GM21529 (cell line): ENCODE results near the gene MEN1.
"Not testable (repeated sequence)": the region's sequence is repeated elsewhere in the genome, so short reads cannot be mapped to it uniquely, and the experiment has no call there.

Experiments used
- ATAC-seq: cut with Tn5 transposase; IDR thresholded peaks from one replicate; pipeline ENCODE4 v1.9.1; 2021; ENCODE audit not compliant: unreplicated experiment

Gene MEN1

DNA sequence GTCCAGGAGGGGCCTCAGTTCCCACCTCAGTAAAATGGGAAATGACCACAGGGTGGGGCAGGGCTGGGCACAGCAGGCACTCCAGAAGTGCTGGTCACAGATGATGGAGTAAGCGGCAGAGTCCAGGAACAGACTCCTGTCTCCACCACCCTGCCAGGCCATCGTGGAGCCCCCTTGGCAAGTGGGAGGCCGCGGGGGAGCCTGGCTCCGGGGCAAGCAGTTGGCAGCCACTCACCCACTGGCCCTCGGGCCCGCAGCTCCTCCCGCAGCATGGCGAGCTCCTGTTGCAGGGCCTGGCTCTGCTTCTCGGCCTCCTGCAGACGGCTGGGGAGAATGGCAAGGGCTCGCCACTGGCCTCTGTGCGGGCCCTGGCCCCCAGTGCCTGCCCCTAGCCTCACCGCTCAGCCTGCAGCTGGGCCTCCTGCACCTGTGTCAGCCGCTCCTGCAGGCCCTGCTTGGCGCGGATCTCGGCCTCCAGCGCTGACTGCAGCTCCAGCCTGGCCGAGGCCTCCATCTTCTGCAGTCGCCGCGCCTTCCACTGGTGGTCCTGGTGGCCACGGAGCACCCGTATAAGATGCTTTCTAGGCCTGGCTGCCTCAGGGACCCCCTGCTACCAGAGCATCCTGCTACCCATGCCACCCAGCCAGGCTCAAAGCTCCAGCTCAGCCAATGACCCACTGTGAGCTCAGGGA is 23.8 kb upstream of the MEN1 start:
- no peak for ATAC-seq

DNA sequence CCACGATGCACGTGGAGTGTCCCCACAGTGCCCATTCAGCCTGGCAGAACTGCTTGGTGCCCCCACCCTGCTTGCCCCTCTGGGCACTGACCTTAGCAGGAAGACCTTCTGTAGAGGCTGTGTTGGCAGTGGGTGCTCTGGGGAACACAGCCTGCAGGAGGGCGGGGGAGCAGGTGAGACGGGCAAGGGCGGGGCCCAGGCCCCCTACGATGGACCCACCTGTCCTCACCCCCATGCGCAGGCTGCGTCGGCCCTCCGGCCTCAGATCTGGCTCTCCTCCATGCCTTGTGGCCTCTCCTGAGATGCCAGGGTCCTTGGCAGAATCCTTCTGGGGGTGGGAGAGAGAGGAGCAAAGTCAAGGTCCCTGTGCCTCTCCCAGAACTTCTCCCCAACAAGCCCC is 23.2 kb upstream of the MEN1 start:
- no peak for ATAC-seq

DNA sequence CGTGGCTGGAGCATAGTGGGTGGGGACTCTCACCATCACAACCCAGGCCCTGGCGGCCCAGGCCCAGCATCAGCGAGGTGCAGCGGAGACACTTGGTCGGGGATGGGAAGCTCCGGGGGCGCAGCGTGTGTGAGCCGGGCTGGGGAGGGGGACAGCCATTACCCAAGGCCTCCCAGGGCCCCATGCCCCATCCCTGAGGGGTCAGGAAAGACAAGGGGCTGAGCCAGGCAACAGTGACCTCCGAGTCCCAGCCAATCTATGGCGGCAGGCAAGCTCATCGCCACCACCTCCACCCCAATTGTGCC is 22.8 kb upstream of the MEN1 start:
- no peak for ATAC-seq

DNA sequence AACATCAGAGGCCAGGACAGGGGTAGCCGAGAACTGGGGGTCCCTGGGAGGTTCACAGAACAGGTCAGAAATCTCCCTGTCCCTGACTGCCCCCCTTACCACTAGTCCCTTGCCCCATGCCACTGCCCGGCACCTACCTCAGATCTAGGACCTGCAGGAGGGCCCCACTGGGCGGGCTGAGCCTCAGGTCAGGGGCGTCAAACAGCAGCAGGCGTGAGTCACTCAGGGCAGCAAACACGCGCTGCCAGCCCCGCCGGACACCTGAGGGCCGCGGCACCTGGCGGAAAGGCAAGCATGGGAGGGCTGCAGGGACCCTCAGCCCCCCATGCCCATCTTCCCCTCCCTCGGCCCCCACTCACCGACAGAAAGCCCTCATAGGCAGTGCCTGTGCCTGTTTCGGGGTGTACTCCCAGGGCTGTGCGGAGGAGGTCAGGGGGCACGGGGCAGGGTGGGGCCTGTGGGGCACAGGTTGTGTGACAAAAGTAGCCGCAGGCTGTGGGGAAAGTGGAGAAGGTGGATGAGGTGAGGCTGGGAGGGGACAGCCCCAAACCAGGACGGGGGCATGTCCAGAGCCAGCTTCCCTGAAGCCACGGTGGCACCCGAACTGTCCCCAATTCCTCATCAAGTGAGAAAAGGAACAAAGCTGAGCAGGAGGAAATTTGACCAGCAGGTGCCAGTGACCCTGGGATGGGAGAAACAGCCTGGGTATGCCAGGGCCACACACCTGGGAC is 22.3 kb upstream of the MEN1 start:
- ATAC-seq: no peak

DNA sequence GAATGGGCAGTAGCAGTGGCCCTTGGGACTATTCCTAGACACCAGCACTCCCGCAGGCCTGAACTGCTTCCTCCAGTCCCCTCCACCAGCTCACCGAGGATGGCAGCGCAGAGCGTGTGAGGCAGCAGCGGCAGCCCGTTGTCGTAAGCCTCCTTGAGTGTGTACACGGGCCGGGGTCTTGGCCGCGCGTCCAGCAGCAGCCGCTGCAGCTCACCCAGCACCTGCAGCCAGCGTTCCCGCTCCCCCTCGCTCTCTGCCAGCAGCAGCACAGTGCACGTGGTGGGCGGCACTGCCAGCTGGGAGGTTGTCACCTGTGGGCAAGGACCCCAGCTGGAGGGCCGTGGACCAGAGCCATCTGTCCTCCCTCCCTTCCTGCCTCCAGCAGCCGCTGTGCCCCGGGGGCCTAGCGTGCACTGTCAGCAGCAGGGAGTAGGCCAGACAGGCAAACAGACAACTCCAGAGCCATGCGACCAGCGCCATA is 21.1 kb upstream of the MEN1 start:
- no peak for ATAC-seq

DNA sequence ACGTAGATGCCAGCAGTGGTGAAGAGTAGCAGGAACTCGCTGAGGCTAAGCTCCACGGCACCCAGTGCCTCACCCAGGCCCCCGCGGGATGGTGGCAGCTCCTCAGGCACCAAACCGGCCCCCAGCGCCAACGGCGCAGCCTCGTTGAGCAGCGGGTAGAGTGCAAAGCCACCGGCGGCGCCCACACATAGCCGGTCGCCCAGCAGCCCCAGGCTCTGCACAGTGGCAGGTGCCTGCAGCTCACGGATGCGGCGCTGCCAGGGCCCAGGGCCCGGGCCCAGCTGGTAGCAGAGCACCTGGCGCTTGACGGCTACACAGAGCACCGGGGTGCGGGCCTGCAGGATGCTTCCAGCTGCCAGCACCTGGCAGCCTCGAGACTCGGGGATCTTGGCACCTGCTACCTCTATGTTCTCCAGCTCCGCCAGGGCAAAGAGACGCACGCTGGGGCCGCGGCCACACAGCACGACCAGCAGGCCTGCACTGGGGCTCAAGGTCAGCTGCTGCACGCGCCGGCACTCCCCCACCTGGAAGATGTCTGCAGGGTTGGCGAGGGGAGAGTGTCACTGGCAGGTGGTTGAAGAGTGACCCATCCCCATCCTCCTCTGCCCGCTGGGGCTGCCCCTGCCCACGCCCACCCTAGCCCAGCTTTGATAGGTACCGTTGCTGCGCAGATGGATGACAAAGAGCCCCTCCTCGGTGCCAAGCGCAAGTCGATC is 19.3 kb upstream of the MEN1 start:
- no peak for ATAC-seq

DNA sequence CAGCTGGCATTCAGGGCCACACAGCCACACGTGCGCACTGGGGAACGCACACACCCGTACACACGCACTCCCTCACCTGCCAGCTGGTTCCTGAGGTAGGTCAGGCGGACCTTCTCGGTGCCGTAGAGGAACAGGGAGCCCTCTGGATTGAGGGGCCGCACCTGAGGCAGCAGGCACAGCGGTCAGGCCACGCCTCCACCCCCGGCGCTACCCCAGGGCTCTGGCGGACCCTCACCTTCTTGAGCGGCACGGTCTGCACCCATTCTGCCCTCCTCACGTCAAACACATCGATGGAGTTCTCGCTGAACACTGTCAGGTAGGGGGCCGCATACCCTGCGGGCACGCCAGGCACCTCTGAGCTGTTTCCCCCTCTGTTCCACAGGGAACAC is 17.1 kb upstream of the MEN1 start:
- no peak for ATAC-seq

DNA sequence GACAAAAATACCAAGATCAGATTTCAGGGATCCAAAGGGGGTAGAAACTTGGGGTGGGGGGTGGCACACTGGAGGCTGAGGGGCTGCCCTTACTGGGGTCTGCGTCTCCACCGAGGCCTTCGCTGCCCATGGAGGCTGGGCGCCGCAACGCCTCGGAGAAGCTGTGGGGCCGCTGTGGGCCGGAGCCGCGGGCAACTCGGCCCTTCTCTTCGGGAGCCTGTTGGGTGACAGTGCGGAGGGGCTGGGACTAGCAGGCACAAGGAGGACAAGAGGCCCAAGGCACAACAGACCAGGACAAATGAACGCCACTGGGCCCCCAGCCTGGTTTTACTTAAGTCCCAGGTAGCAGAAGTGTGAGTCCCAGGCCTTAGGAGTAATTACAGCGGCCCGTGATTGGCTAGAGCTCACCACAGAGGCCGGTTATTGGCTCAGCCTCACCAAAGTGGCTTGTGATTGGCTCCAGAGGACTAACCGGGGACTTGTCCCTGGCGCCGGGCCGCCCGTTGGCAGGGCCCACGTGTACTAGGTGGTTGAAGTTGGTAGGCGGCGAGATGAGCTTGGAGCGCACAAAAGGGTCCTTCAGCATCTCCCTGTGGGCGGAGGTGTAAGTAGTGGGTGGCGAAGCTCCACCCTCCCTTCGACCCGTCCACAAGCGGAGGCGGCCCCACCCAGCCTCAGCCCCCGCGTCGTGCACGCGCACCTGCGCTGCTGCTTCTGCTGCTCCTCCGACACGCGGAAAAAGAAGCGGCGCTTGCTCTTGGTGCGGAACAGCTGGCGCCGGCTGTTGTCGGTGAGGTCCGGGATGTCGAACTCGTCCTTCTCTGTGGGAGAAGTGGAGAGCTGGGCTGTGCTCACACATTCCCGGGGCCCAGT is 16.5 kb upstream of the MEN1 start:
- ATAC-seq: no peak

DNA sequence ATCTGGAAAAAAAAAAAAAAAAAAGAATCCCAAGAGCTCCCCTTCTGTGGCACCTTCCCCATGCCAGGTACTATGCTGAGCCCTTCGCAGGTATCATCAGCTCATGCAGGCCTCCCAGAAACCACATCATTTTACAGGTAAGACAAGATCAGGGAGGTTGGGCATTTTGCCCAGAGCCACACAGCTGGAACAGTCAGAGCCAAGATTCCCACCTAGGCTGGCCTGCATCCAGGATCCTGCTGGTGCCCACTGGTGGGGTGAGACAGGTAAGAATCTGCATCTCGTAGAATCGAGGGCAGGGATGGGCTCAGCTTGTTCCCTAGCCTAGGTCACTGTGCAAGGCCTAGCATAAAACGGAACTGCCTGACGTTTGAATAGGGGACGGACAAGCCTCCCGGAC is 15.7 kb upstream of the MEN1 start:
- no peak for ATAC-seq

DNA sequence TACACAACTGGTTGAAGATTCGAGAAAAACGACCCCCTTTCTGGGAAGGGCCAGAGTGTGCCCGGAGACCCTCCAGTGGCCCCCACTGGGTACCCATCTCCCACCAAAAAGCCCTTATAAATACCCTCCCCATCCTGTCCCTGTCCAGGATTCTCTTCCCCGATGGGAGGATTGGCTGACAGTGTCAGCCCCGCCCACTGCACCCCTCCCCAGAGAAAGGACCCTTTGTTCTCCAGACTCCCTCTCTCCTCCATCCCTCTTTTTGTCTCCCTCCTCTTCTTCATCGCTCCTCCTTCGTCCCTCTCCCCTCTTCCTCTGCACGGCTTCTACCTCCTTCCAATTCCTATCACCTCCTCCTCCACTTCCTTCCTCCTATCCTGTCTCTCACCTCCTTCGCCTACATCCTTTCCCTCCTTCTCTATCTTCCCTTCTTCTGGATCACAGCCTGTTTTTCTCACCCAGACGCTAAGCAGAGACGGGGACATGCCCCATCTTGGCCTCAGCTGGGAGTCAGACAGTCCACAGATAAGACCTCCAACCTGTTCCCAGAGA is 13.3 kb upstream of the MEN1 start:
- ATAC-seq: no peak

DNA sequence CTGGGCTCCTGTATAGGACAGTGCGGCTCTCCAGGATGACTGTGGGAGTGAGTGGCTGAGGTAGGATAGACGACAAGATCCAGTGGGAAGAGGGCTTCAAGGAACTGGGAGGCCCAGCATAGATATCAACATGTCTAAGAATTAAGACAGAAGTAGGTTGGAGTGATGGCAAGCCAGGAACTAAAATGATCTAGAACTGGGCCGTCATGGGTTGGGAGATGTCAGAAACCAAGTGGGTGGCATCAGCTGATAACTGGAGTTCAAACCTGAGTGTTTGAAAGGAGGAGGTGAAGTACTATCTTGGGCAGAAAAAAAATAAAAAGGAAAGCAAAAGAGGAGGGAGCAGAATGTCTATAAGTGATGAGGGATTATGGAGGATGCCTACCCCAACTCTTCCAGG is 7.1 kb upstream of the MEN1 start:
- ATAC-seq: no peak

DNA sequence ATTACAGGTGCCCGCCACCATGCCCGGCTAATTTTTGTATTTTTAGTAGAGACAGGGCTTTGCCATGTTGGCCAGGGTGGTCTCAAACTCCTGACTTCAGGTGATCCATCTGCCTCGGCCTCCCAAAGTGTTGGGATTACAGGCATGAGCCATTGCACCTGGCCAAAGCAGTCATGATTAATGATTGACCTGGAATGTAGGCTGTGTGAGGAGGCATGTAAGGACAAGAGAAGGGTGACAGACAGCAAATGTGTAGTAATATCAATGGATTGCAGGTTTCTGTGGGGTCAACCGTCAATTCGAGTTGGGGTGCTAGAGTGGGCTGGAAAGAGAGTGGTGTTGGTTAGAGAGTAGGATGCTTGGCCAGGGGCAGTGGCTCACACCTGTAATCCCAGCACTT is 5.1 kb upstream of the MEN1 start:
- ATAC-seq: not testable (repeated sequence)

DNA sequence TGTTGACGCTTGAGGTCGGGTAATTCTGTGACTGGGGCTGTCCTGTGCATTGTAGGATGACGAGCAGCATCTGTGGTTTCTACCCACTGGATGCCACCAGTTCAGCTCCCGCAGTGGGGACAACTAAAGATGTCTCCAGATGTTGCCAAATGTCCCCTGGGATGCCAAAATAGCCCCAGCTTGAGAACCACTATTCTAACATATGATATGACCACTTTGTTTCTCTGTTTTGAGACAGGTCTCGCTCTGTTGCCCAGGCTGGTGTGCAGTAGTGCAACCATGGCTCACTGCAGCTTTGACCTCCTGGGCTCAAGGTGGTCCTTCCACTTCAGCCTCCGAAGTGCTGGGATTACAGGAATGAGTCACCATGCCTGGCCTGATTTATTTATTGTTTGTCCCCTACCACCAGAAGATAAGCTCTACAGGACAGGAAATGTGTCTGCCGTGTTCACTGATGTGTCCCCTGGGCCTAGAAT is 4.4 kb upstream of the MEN1 start:
- peak; percentile 54 for ATAC-seq

DNA sequence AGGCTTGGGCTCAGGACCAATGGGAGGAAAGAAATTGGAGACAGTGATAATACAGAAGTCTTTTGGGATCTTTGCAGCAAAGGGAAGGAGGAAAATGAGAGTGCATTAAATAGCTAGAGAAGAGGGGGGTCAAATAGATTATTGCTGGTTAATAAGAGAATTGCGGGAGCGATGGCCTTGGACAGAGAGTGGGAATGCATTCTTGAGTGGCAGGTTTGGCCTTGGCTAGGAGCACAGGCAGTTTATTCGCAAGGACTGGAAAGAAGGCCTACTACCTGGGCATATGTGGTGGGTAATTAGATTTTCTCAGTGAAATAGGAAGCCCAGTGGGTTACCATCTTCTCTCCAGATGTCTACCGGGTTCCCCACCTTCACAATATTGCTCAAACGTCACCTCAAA is 3.5 kb upstream of the MEN1 start:
- ATAC-seq: no peak

DNA sequence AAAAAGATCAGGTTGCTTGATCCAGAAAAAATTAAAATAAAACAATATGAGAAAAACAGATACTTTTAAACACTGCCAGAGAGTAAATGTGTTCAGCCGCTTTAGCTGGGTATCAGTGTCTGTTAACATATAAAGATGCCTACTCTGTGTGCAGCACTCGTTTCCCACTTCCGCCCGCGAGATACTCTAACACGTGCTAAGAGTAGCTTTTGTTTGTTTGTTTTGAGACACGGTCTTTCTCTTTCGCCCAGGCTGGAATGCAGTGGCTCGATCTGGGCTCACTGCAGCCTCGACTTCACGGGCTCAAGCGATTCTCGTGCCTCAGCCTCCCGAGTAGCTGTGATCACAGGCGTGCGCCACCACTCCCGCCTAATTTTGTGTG is 531 bp upstream of the MEN1 start:
- ATAC-seq: no peak

DNA sequence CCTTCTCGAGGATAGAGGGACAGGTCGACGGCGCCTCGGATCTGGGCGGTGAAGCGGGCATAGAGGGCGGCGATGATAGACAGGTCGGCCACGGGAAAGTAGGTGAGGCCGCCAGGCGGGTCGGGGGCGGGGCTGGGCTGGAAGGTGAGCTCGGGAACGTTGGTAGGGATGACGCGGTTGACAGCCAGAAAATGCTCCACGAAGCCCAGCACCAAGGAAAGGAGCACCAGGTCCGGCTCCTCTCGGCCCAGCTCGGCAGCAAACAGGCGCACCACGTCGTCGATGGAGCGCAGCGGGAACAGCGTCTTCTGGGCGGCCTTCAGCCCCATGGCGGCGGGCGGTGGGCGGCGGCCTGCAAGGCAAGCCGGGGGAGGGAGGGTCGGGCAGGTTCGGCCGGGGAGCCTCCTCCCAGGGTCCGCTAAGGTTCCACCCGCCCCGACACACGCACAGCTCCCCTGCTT is 540 bp downstream of the MEN1 start:
- no peak for ATAC-seq

DNA sequence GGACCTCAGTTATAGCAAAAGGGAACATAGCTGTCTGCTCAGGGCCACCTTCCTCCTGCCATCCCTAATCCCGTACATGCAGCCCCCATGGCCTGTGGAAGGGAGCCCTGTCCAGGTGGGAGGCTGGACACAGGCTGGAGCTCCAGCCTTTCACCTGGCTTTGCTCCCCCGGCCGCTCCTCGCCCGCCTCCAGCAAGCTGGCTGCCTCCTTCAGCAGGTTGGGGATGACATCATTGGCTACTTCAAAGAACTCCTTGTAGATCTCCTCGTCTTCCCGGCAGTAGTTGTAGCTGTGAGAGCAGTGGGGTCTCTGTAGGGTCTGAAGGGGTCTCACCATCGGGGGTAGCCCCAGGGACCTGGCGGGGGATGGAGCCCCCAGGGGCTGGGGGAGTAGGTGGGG is 4.9 kb downstream of the MEN1 start:
- ATAC-seq: no peak

DNA sequence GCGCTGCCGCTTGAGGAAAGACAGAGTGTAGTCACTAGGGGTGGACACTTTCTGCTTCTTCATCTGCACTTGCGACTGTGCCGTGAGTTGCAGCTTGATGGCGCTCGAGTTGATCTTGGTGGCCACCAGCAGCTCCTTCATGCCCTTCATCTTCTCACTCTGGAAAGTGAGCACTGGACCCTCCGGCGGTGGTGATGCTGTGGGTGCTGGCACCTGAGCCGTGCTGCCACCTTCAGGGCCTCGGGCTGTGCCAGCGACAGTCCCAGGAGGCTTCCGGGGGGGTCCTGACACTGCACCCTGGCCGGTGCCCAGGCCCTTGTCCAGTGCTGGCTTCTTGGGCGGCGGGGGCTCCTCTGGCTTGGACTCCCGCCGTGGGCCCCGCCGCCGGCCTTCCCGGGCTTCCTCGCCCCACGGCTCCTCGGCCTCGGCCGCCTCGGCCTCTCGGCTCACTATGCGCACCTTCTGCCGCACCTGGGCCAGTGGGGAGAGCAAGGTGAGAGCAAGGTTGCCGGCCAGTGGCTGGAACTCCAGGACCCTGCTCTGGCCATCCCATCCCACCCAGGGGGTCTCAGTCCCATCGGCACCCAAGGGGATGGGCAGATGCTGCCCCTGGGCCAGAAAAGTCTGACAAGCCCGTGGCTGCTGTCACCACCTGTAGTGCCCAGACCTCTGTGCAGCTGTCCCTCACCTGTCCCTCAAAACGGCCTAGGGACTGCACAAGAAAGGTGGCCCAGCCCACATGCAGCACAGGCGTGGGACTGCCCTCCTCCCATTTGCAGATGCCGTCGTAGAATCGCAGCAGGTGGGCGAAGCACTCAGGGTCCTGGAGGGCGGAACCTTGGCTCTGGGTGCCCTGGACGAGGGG is 5.8 kb downstream of the MEN1 start:
- no peak for ATAC-seq

DNA sequence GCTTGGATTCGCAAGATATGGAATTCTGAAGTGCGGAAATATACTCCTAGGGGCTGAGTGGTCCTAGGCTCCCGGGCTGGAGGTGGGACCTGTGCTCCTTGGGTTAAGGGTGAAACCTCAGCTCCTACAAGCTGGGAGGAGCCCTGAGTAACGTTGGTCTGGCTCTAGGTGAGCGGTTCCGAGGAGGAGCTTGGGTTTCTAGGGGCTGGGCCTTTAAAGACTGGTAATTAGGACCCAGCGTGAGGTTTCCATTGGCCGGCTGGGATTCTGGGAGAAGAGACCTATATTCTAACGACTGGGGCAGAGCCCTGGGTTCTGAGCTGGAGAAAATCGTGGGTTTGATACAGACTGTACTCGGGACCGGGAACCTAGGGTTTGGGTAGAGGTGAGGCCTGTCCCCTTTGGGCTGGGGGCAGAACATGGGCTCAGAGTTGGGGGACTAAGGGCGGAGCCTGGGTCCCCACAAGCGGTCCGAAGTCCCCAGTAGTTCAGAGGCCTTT is 6.5 kb downstream of the MEN1 start:
- no peak for ATAC-seq
